OCI-LY3 (cell line): Measurements from ENCODE around the gene CAB39.

Source experiments
- H2AFZ ChIP-seq: fragments of 200-600, 300-600 bp; shearing (Covaris generic); 2 replicates; pipeline ENCODE4 v1.6.0; 2014; ENCODE audit warnings: antibody characterized with exemption, low read depth, low read length
- H3K27ac ChIP-seq: fragments of 200-600, 300-600 bp; sonication (generic); 2 replicates; pipeline ENCODE4 v1.5.1; 2014; ENCODE audit warnings: mild to moderate bottlenecking, low read length, moderate library complexity, mixed read lengths
- H3K27me3 ChIP-seq: fragments of 200-600, 300-600 bp; sonication (generic); 2 replicates; pipeline ENCODE4 v1.6.1; 2014; ENCODE audit warnings: low read depth, low read length, mixed read lengths
- H3K36me3 ChIP-seq: fragments of 200-600, 300-600 bp; sonication (generic); replicated peaks from 2 replicates; pipeline ENCODE3; 2014; ENCODE audit warnings: low read depth, low read length, mixed read lengths
- H3K4me1 ChIP-seq: fragments of 300-600, 200-600 bp; sonication (generic); 2 replicates; pipeline ENCODE4 v1.6.1; 2014; ENCODE audit warnings: low read length, mixed read lengths
- H3K4me2 ChIP-seq: fragments of 200-600, 300-600 bp; sonication (generic); 2 replicates; pipeline ENCODE4 v1.6.1; 2014; ENCODE audit warnings: low read length, mixed read lengths
- H3K4me3 ChIP-seq: fragments of 300-600, 200-600 bp; sonication (generic); 2 replicates; pipeline ENCODE4 v1.5.1; 2014; ENCODE audit warnings: antibody characterized with exemption, mild to moderate bottlenecking, low read length, moderate library complexity
- H3K79me2 ChIP-seq: fragments of 300-600, 200-600 bp; shearing (Covaris generic); 2 replicates; pipeline ENCODE4 v1.6.1; 2014; ENCODE audit warnings: mild to moderate bottlenecking, low read length, mixed read lengths
- H3K9ac ChIP-seq: fragments of 300-600, 200-600 bp; shearing (Covaris generic); 2 replicates; pipeline ENCODE4 v1.6.0; 2014; ENCODE audit warnings: mild to moderate bottlenecking, low read length, moderate library complexity
- H3K9me3 ChIP-seq: fragments of 200-600, 300-600 bp; shearing (Covaris generic); 2 replicates; pipeline ENCODE4 v1.6.1; 2014; ENCODE audit warnings: low read length, mixed read lengths; ENCODE audit not compliant: insufficient read depth
- H4K20me1 ChIP-seq: fragments of 200-600, 300-600 bp; sonication (generic); 2 replicates; pipeline ENCODE4 v1.6.1; 2016; ENCODE audit warnings: low read length, mixed read lengths; ENCODE audit not compliant: insufficient read depth
- CTCF ChIP-seq: fragments of 200-600, 300-600 bp; sonication (generic); IDR thresholded peaks from 2 replicates; pipeline ENCODE4 v1.5.1; 2014; ENCODE audit warnings: antibody characterized with exemption, low read length, low read depth
- EZH2phosphoT487 ChIP-seq: fragments of 200-600 bp; shearing (Covaris generic); IDR thresholded peaks from 2 replicates; pipeline ENCODE4 v1.6.1; 2018; ENCODE audit warnings: antibody characterized with exemption, mixed run types, low read depth

Gene CAB39

GRCh38 chr2:230798769-230799399 is 86.2 kb downstream of the CAB39 start:
- H3K27me3 ChIP-seq: no peaks in the 10 kb centered on the region
- H3K79me2 ChIP-seq: peaks cover 28% of the 10 kb centered on the region
- no peaks in the 10 kb centered on the region for H3K9me3 ChIP-seq
- H3K9ac ChIP-seq: no peak overlapping the region
- H3K4me2 ChIP-seq: no peak overlapping the region
- peaks cover 39% of the 10 kb centered on the region for H3K36me3 ChIP-seq
- TF ChIP-seq CTCF: peak; percentile 67
- TF ChIP-seq EZH2phosphoT487: no peak
- no peak overlapping the region for H3K27ac ChIP-seq
- H2AFZ ChIP-seq: no peak overlapping the region
- no peaks in the 10 kb centered on the region for H4K20me1 ChIP-seq
- H3K4me1 ChIP-seq: peaks cover 22% of the 10 kb centered on the region
- H3K4me3 ChIP-seq: no peak overlapping the region

- TF ChIP-seq EZH2phosphoT487: no peak
- no peaks in the 10 kb centered on the region for H3K27me3 ChIP-seq
- peak overlapping the region; percentile 33; the same call in 1 of the 2 replicates for H3K27ac ChIP-seq
- H3K4me1 ChIP-seq: peaks cover 6% of the 10 kb centered on the region
- H3K4me3 ChIP-seq: no peak overlapping the region
- peaks cover 20% of the 10 kb centered on the region for H3K36me3 ChIP-seq
- H3K79me2 ChIP-seq: no peaks in the 10 kb centered on the region; the same call in 1 of the 2 replicates
- no peak overlapping the region for H3K4me2 ChIP-seq
- H3K9ac ChIP-seq: no peak overlapping the region
- H4K20me1 ChIP-seq: no peaks in the 10 kb centered on the region
- no peak overlapping the region for H2AFZ ChIP-seq
- no peaks in the 10 kb centered on the region for H3K9me3 ChIP-seq
Observed at GRCh38 chr2:230805353-230806017, 92.8 kb downstream of the CAB39 start.

- H3K4me3 ChIP-seq: no peak overlapping the region
- H3K79me2 ChIP-seq: no peaks in the 10 kb centered on the region; the same call in 1 of the 2 replicates
Observed at GRCh38 chr2:230807729-230808128, 95.1 kb downstream of the CAB39 start.

GRCh38 chr2:230809015-230809414 is 96.4 kb downstream of the CAB39 start:
- H3K36me3 ChIP-seq: peaks cover 30% of the 10 kb centered on the region
- H3K27me3 ChIP-seq: no peaks in the 10 kb centered on the region
- no peak overlapping the region for H2AFZ ChIP-seq
- no peak overlapping the region for H3K27ac ChIP-seq
- H3K4me1 ChIP-seq: peaks cover 6% of the 10 kb centered on the region
- no peak overlapping the region for H3K9ac ChIP-seq
- TF ChIP-seq CTCF: no peak
- no peak for TF ChIP-seq EZH2phosphoT487
- no peak overlapping the region for H3K4me2 ChIP-seq
- H3K4me3 ChIP-seq: no peak overlapping the region
- H3K79me2 ChIP-seq: no peaks in the 10 kb centered on the region; the same call in 1 of the 2 replicates
- no peaks in the 10 kb centered on the region for H3K9me3 ChIP-seq
- H4K20me1 ChIP-seq: no peaks in the 10 kb centered on the region

More at GRCh38 chr2:230807729-230808128, 95.1 kb downstream of the CAB39 start:
- Histone ChIP-seq H3K4me2 (no peak overlapping the region), H3K4me1 (peaks cover 6% of the 10 kb centered on the region), H3K27me3 (no peaks in the 10 kb centered on the region), H3K9ac (no peak overlapping the region), H2AFZ (no peak overlapping the region), H3K36me3 (peaks cover 28% of the 10 kb centered on the region), H3K27ac (no peak overlapping the region), H3K9me3 (no peaks in the 10 kb centered on the region), H4K20me1 (no peaks in the 10 kb centered on the region)
- TF ChIP-seq EZH2phosphoT487 (no peak), CTCF (no peak)
